Measurements from ENCODE around the gene IRX5.

Gene IRX5

GRCh38 chr16:54980821-54981220, 50.2 kb downstream of the IRX5 start:
- no peak overlapping the region for H3K4me3 ChIP-seq (ENCODE audit: low read depth, low read length)
- no peak for TF ChIP-seq CTCF (IDR thresholded peaks at IDR 0.05; ENCODE audit: borderline replicate concordance, insufficient read depth, low read depth, low read length)

Measured in GM12875 (cell line).